HG02588 (cell line): Measurements from ENCODE around the gene DPEP1.
"Not testable (repeated sequence)": the region's sequence is repeated elsewhere in the genome, so short reads cannot be mapped to it uniquely, and the experiment has no call there.

ENCODE experiments used
- ATAC-seq: cut with Tn5 transposase; IDR thresholded peaks from one replicate; pipeline ENCODE4 v1.9.1; 2021; ENCODE audit warnings: mild to moderate bottlenecking, moderate library complexity; ENCODE audit not compliant: unreplicated experiment

DPEP1 gene

DNA sequence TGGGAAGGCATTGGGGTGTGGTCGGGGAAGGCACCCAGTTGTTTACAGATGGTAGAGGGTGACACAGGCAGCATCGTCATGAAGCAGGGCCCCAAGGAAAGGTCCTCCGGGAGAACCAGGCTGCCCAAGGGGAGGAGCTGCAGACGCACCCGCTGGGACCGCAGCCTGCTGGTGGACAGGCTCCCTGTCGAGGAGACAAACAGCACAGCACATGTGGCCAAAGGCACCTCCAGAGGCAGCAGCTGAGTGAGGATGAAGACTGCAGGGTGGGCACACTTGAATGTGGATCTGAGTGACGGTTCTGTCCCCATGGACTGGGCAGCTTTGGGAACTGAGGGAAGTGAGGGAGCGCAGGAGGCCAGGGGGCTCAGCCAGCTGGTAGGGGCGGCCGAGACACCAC lies 31.7 kb downstream of the DPEP1 start:
- no peak for ATAC-seq

DNA sequence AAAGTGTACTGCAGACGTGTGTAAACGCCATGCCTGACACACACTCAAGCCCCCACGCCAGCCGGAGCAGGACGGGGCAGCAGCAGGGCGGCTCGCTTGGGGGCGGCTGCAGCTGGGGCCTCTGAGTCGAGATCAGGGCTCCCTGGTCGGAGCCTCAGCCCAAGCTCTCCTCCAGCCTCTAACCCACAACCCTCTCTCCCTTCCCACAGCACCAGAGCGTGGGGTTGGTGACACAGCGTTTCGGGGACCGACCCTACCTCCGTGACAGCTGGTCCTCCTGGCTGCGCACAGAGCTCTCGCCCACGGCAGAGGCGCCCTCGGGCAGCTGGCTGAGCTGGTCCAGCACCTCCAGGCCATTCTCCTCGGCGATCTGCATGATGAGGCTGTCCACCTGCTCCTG lies 32.8 kb downstream of the DPEP1 start:
- no peak for ATAC-seq

DNA sequence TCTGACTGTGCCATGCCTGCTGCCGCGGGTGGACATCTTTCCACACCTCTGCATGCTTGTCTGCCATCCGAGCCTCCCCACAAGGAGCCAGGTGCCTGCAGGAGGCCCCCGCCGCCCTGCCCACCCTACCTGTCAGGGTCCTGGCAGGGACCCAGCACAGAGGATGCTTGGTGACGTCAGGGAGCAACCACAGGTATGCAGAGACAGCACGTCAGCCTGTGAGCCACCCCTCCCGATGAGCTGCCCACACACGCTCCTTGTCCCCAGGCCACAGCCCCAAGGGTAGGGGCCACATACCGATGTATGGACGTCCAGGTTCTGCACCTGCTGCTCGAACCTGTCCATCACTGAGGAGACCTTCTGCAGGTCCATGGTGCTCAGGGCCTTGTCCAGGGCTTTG lies 33.5 kb downstream of the DPEP1 start:
- no peak for ATAC-seq

DNA sequence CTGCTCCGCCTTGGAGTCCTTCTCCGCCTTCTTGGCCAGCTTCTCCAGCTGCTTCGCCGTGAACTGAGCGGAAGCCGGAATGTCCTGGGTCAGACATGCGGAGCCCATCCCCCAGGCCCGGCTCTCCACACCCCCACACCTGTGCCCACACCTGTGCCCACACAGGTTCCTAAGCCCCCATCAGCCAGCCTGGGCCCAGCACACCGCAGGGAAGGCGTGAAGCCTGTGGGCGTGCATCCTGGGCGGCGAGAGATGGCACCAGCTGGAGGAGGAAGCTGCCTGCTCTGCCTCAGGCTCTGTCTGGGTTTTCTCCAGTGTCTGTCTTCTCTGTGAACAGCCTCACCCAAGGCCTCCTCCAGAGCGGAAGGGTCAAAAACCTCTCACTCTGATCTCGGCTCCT lies 38.1 kb downstream of the DPEP1 start:
- ATAC-seq = no peak

DNA sequence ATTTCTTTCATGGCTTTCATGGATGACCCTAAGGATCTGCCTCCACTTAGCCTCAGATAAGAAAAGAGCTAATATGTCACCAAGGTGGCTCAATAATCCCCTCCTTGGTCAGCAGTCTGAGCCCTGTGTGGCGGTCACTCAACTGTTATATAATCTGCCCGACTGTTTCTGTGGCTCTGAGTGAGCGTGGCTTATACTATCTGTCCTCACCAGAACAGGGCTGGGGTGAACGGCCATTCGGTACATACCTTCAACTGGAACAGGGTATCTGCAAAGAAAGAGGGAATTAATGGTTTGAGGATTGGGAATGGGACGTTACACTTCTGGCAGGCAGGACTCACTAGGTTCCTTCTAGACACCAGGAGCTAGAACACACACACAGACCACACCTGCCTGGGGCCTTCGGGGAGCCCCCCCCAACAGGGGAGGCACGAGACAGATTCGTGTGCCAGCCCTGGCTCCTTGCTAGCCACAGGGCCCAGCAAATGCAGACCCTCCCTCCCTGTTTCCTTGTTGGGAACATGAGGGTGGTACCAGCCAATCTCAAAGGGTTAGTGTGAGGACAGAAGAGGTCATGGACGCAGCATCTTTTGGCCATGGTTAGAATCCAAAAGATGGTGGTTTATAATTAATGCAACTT lies 40.3 kb downstream of the DPEP1 start:
- no peak for ATAC-seq

DNA sequence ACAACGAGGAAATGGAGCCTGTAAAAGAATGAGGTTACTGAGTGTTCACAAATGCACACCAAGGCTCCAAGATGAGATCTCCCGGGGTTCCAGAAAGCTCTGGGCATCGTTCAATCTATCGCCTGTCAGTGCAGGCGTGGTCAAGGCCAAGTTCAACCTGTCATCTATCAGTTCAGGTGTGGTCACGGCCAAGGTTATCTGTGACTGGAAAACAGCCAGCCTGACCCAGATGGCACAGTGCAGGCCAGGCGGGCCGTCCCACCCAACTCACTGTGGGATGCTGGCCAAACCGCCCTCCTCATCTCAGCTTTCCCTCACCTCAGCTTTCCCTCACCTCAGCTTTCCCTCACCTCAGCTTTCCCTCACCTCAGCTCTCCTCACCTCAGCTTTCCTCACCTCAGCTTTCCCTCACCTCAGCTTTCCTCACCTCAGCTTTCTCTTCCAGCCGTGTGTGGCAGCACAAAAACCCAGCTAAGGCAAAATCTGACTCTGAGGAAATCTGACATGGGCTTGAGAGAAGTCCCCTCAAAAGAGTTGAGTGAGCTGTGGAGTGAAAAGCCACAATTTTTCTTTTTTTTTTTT lies 41.7 kb downstream of the DPEP1 start:
- no peak for ATAC-seq

DNA sequence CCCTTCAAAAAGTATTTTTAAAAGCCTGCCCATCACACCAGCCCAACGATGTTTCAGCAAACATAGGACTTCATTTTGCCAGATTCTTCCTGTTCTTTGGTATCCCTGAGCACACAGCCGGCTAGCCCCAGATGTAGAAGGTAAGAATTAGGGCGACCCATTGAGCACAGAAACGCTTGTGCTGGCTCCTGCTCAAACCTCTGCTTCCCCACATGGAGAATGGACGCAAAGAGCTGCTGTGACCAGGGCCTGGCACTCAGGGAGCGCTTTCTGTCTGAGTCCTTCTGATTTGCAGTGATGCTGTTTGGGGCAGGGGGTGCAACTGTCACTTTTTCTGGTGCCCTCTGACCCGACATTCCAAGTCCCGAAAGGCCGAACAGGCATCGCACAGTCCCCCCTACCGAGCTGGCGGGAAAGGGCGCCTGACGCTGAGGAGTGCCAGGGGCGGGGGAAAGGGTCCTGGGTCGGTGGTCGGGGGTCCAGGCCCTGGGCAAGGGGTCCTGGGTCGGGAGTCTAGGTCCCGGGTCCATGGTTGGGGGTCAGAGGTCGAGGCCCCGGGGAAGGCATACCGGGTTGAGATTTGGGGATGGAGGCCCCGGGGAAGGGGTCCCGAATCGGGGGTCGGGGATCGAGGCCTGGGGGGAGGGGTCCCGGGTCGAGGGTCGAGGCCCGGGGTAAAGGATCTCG lies 43.1 kb downstream of the DPEP1 start:
- ATAC-seq = no peak

DNA sequence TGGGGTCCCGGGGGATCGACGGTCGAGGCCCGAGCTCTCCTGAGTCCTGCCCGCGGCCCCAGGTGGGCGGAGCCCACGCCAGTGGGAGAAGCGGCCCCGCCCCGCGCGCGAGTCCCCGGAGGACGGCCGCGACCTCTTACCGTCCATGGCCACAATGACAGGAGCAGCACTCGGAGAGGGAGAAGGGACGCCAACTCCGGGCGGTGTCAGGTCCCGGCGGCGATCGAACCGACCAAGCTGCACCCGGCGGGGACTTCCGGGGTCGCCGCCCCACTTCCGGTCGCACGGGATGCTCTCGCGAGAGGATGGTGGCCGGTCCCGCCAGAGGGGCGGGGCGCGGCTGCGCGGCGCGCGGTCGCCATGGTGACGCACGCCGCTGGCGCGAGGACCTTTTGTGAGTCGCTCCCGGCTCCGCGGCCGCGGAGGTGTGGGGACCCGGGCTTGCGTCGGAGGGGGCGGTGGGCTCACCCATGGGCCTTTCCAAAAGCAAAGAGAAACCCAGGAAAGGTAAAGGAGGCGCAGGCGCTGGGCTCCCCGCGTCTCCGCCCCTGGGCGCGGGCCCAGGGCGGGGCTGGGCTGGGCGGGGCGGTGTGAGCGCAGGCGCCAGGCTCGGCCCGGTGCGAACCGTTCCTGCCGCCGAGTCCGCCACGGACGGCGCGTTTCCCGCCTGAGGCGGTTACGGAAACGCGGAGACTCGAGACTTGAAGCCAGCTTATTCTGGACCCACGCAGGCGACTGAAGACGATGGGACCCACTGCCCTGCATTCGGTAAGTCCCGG lies 44.2 kb downstream of the DPEP1 start, which contains the start of the genes CHMP1A and SPATA33:
Gene CHMP1A (minus strand): TSS at position 267 of the 779 bp plus-strand sequence. CDS start 120 bp downstream, at position 147.
Gene SPATA33 (plus strand): TSS at position 395 of the 779 bp plus-strand sequence. CDS start 76 bp downstream, at position 471.
- peak; percentile 86 for ATAC-seq

DNA sequence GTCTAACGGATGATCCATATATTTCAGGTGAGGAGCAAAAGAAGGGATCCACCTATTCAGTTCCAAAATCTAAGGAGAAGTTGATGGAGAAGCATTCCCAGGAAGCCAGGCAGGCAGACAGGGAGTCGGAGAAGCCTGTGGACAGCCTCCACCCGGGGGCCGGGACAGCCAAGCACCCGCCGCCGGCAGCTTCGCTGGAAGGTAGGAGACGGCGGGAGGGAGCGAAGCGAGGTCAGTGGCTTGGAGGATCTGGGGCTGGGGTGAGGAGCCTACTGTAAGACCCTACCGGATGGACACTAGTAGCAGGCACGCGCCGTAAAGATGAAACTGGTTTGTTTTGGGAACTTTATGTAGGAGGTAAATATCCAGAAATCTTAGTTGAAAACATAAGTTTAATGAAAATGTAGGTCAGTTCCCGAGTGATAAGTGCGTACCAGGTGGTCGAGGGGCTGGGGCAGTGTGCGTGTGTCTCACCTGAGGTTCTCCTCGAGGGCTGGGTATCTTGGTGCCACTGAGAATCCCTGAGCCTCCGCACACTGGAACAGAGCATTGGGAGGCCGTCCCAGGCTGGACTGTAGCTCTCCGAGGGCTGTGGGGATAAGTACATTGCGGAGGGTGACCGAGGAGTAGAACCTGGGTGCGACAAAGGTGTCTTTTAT lies 44.9 kb downstream of the DPEP1 start:
- peak; percentile 10 for ATAC-seq

DNA sequence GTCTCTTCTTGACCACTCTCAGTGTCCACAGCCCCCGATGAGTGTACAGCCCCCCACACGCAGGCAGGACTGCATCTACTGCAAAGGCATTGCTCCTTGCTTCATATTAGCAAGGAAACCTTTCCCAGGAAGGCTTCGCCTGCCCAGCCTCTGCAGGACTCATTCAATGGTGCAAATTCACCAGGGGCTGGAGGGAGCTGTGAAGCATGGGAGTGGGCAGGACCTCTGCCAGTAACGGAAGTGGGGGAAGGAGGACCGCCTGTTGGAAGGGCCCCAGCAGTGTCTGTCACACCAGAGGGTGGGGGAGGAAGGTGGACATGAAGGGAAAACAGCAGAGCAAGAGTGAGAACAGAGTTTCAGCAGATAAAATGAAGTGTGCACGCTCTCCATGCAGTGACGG lies 46.7 kb downstream of the DPEP1 start:
- no peak for ATAC-seq

DNA sequence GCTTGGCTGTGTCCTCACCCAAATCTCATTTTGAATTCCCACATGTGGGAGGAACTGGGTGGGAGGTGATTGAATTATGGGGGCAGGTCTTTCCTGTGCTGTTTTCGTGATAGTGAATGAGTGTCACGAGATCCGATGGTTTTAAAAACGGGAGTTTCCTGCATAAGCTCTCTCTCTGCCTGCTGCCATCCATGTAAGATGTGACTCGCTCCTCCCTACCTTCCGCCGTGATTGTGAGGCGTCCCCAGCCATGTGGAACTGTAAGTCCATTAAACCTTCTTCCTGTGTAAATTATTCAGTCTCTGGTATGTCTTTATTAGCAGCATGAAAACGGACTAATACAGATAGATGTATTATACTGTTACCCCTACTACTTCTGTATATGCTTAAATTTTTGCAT lies 47.8 kb downstream of the DPEP1 start:
- no peak for ATAC-seq

DNA sequence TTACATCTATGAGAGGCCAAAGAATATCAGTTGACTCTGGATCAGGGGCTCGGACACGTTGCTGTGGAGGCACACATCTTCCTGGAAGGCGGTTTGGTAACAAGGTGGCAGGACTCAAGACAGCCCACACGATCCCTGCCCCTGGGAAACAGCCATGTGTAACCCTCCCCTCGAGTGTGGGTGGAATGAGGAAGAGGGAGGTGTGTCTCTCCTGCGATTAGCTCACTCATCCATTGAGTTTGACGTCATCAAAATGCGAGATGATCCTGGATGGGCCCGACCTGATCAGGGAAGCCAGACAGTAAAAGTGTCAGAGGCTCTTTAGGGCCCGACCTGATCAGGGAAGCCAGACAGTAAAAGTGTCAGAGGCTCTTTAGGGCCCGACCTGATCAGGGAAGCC lies 50.8 kb downstream of the DPEP1 start:
- ATAC-seq = not testable (repeated sequence)

DNA sequence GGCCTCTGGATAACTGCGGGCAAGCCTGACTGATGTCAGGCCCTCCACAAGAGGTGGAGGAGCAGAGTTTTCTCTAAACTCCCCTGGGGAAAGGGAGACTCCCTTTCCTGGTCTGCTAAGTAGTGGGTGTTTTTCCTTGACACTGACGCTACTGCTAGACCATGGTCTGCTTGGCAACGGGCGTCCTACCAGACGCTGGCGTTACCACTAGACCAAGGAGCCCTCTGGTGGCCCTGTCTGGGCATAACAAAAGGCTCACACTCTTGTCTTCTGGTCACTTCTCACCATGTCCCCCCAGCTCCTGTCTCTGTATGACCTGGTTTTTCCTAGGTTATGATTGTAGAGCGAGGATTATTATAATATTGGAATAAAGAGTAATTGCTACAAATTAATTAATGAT lies 53.6 kb downstream of the DPEP1 start:
- ATAC-seq = not testable (repeated sequence)

DNA sequence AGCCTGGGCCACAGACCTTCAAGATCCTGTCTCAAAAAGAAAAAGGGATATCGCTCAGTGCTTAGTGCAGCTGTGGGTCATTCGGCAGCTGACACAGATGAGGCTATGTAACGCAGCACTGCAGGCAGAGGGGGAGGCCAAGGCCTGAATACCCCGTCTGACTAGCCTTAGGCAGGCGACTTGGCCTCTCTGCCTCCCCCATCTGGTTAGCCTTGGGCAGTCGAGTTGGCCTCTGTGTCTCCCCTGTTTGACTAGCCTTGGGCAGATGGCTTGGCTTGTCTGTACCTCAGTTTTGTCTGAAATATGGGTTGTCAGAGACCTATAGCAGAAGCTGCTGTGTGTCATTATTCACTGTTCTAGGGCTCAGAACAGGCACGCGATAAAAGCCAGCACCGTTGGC lies 54.2 kb downstream of the DPEP1 start:
- no peak for ATAC-seq

DNA sequence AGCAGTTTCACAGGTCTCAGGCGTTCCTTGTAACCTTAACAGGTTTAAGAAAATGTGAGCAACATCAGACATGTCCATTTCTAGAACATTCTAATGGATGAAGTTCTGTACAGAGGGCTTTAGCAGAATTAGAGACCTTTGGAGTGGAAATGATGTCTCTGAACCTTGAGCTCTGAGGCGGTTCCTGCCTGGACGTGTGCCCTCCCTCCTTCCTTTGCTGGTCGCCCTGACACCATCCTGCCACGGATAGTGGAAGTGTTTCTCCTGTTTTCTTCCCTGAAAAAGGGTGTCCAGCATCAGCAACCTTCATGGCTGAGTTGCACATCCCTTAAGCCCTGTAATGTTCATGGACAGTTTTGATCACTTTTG lies 55.3 kb downstream of the DPEP1 start:
- ATAC-seq = no peak

DNA sequence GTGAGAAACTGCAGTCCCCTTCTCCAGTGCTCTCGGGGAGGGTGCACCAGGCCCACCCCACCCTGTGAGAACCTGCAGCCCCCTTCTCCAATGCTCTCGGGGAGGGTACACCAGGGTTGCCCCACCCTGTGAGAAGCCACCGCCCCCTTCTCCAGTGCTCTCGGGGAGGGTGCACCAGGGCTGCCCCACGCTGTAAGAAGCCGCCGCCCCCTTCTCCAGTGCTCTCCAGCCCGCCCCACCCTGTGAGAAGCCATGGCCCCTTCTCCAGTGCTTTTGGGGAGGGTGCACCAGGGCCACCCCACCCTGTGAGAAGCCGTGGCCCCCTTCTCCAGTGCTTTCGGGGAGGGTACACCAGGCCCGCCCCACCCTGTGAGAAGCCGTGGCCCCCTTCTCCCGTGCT lies 56.3 kb downstream of the DPEP1 start:
- no peak for ATAC-seq

DNA sequence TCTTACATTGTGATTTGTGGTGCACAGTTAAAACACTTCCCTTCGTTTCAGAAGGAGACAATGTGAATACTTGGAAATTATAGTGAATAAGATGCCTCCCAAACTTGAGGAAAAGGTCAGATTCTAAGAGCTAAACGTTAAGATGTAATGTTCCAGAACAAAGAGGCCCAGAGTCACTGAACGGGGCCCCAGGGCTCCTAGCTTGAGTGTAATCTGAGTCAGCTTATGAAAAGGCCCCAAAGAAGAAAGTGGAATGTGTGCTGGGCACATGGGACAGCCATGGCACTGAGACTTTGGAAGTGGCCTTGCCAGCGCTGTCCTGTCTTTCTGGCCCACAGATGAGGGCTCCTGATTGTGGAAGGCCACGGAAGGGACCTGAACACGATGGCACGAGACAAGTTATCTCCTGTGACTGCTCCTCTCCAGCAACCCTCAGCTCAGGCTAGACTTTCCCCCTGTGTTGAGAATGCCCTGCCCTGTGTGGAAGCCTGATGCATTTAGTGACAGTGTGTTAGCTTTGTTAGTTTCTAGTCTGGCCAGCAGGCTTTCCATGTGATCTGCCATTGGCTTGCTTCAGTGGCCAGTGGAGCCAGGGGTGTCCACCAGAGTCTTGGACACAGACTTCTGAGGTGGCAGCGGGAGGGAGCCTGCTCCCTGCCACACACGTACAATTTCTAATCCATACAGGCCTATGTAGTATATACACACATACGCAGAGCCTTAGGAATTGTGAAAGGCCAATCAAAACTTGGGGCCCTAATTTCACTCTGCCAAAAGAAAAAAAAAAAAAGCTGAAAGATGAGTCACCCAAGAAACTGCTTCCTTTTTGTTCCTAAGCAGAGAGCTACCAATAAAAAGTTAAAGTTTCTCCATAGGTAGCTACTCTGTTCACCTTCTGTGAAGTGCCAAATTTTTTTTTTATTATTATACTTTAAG lies 57.3 kb downstream of the DPEP1 start:
- ATAC-seq = no peak

DNA sequence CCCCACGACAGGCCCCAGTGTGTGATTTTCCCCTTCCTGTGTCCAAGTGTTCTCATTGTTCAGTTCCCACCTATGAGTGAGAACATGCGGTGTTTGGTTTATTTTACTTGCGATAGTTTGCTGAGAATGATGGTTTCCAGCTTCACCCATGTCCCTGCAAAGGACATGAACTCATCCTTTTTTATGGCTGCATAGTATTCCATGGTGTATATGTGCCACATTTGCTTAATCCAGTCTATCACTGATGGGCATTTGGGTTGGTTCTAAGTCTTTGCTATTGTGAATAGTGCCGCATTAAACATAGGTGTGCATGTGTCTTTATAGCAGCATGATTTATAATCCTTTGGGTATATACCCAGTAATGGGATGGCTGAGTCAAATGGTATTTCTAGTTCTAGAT lies 58.1 kb downstream of the DPEP1 start:
- not testable (repeated sequence) for ATAC-seq

DNA sequence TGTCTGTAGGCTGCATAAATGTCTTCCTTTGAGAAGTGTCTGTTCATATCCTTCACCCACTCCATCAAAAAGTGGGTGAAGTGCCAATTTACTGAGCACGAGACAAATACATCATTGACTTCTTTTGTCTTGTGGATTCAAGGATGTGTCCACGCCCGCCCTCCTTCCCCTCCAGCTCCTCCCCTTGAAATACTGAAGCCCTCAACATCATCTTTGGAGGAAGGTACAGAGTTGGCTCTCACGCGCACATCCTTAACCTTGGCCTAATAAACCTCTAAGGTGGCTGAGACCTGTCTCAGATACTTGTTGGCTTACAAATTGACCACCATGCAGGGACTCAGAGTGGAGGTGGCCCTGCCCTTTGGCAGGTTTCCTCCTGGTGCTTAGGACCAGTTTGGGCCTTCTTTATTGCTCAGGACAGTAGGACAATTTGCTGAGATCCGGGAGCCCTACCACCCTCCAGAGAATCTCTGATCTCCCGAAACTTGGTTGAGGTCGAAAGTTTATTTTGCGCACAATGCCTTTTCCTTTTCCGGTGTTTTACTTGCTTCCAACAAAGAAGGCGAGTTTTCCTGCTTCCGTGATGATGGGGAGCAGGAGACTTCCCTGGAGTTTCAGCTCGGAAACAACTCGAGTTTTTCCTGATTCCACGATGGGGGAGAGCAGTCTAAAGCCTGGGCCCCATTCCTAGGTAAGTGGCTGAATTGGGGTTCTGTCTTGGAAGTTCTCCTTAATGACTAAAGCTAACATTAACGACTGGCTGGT lies 58.9 kb downstream of the DPEP1 start:
- ATAC-seq = no peak
